Loucy (cell line): ENCODE measurements around the gene TSR1.

Source experiments
- H2AFZ ChIP-seq: fragments of 200-600 bp; sonication (generic); 2 replicates; pipeline ENCODE4 v1.6.0; 2016; ENCODE audit warnings: antibody characterized with exemption, mild to moderate bottlenecking, low read length, moderate library complexity
- H3F3A ChIP-seq: fragments of 200-600 bp; 2 replicates; pipeline ENCODE4 v1.6.0; 2016; ENCODE audit warnings: antibody characterized with exemption, low read depth, mild to moderate bottlenecking
- H3K27me3 ChIP-seq: fragments of 200-600 bp; sonication (generic); 2 replicates; pipeline ENCODE4 v1.6.1; 2014; ENCODE audit warnings: low read length, mild to moderate bottlenecking; ENCODE audit not compliant: insufficient read depth, poor library complexity, severe bottlenecking
- H3K36me3 ChIP-seq: fragments of 200-600 bp; sonication (generic); 2 replicates; pipeline ENCODE4 v1.6.1; 2016; ENCODE audit warnings: low read length; ENCODE audit not compliant: insufficient read depth
- H3K4me1 ChIP-seq: fragments of 200-600 bp; sonication (generic); 2 replicates; pipeline ENCODE4 v1.5.1; 2014; ENCODE audit warnings: low read length, mild to moderate bottlenecking; ENCODE audit not compliant: insufficient read depth, poor library complexity, severe bottlenecking
- H3K4me2 ChIP-seq: fragments of 200-600 bp; sonication (generic); 2 replicates; pipeline ENCODE4 v1.6.0; 2014; ENCODE audit warnings: antibody characterized with exemption, low read length, low read depth, mild to moderate bottlenecking; ENCODE audit not compliant: poor library complexity, severe bottlenecking
- H3K4me3 ChIP-seq: fragments of 200-600 bp; sonication (generic); 2 replicates; pipeline ENCODE4 v1.5.1; 2014; ENCODE audit warnings: low read length, mild to moderate bottlenecking, mixed read lengths; ENCODE audit not compliant: poor library complexity, severe bottlenecking
- H3K79me2 ChIP-seq: fragments of 200-600 bp; sonication (generic); 2 replicates; pipeline ENCODE4 v1.6.1; 2014; ENCODE audit warnings: low read length; ENCODE audit not compliant: insufficient read depth
- H3K9ac ChIP-seq: fragments of 200-600 bp; sonication (generic); 2 replicates; pipeline ENCODE4 v1.6.0; 2014; ENCODE audit warnings: mild to moderate bottlenecking, low read depth, low read length, moderate library complexity; ENCODE audit not compliant: poor library complexity, severe bottlenecking
- H3K9me2 ChIP-seq: fragments of 200-600 bp; sonication (generic); replicated peaks from 2 replicates; pipeline ENCODE4 v1.6.1; 2016; ENCODE audit warnings: low read depth, low read length, mixed read lengths
- H3K9me3 ChIP-seq: fragments of 200-600 bp; sonication (generic); 2 replicates; pipeline ENCODE4 v1.6.1; 2014; ENCODE audit warnings: mild to moderate bottlenecking, antibody characterized with exemption, low read length, low read depth; ENCODE audit not compliant: insufficient read depth
- H4K20me1 ChIP-seq: fragments of 200-600 bp; sonication (generic); 2 replicates; pipeline ENCODE4 v1.6.0; 2014; ENCODE audit warnings: antibody characterized with exemption, low read length, mild to moderate bottlenecking; ENCODE audit not compliant: insufficient read depth, poor library complexity, severe bottlenecking
- CTCF ChIP-seq: fragments of 200-600 bp; sonication (generic); conservative IDR thresholded peaks from 2 replicates; pipeline ENCODE4 v1.5.1; 2014; ENCODE audit warnings: mild to moderate bottlenecking, antibody characterized with exemption, low read length
- EZH2phosphoT487 ChIP-seq: fragments of 200-600 bp; IDR thresholded peaks from 2 replicates; pipeline ENCODE4 v1.6.1; 2018; ENCODE audit warnings: antibody characterized with exemption, mild to moderate bottlenecking, moderate library complexity, borderline replicate concordance

TSR1 gene

GRCh38 chr17:2323629-2324314 is 12.5 kb downstream of the TSR1 start:
- Histone ChIP-seq H3K9me2 (no peaks in the 10 kb centered on the region), H3F3A (no peaks in the 10 kb centered on the region), H3K36me3 (peaks cover 48% of the 10 kb centered on the region), H3K27me3 (no peaks in the 10 kb centered on the region), H3K4me3 (no peak overlapping the region), H3K4me1 (no peaks in the 10 kb centered on the region), H3K9ac (no peak overlapping the region), H4K20me1 (peaks cover 4% of the 10 kb centered on the region), H3K79me2 (peaks cover under 1% of the 10 kb centered on the region; the same call in 1 of the 2 replicates), H2AFZ (no peak overlapping the region), H3K4me2 (no peak overlapping the region), H3K9me3 (no peaks in the 10 kb centered on the region)
- TF ChIP-seq CTCF (no peak), EZH2phosphoT487 (no peak)

- Histone ChIP-seq H3K9ac (no peak overlapping the region), H3K9me2 (no peaks in the 10 kb centered on the region), H2AFZ (no peak overlapping the region), H3K4me2 (no peak overlapping the region), H3K9me3 (no peaks in the 10 kb centered on the region), H3K36me3 (peaks cover 36% of the 10 kb centered on the region), H3K4me3 (no peak overlapping the region), H3K79me2 (no peaks in the 10 kb centered on the region), H3F3A (no peaks in the 10 kb centered on the region), H3K27me3 (no peaks in the 10 kb centered on the region), H4K20me1 (no peaks in the 10 kb centered on the region), H3K4me1 (no peaks in the 10 kb centered on the region)
- no peak for TF ChIP-seq CTCF
- no peak for TF ChIP-seq EZH2phosphoT487
Measured at GRCh38 chr17:2321399-2321798, 14.9 kb downstream of the TSR1 start.

GRCh38 chr17:2319051-2319450 is 17.2 kb downstream of the TSR1 start:
- Histone ChIP-seq H3K9me3 (no peaks in the 10 kb centered on the region), H4K20me1 (no peaks in the 10 kb centered on the region), H2AFZ (no peak overlapping the region), H3K4me1 (no peaks in the 10 kb centered on the region), H3K79me2 (no peaks in the 10 kb centered on the region), H3K4me3 (no peak overlapping the region), H3K4me2 (no peak overlapping the region), H3K9ac (no peak overlapping the region), H3F3A (no peaks in the 10 kb centered on the region), H3K27me3 (no peaks in the 10 kb centered on the region), H3K9me2 (no peaks in the 10 kb centered on the region), H3K36me3 (peaks cover 14% of the 10 kb centered on the region)
- no peak for TF ChIP-seq EZH2phosphoT487
- no peak for TF ChIP-seq CTCF
